ENCODE results near the gene PSMA6. TPM values are rescaled to one million over a fixed set of nuclear protein-coding genes. Genes with fewer than 3 reads are reported as not detected.

Gene PSMA6
- polyA plus RNA-seq, 1 experiment = 300 TPM

DNA sequence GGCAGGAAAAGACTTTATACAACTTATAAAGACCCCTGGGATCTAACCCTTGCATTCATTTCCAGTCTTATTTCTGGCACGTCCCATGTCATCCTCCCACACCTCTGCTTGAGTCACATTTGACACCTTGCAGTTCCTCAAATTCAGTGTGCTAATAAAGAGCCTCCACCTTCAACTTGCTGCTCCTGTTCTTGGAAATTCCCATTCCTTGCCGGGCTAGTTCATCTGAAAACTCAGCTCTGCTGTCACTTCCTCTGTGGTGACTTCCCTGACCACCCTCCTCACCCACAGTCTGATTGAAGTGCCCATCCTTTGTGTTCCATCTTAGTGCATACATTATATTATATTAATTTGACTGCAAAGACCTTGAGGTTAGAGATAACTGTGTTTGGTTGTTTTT, 37.4 kb upstream of the PSMA6 start:
- no peak overlapping the region for H3K4me3 ChIP-seq (ENCODE audit: low read depth, low read length)
- H3K27ac ChIP-seq (ENCODE audit: low read depth, low read length) = no peak overlapping the region
- no peaks in the 10 kb centered on the region for H3K9me3 ChIP-seq (ENCODE audit: control insufficient read depth, insufficient read depth, low read length)
- no peaks in the 10 kb centered on the region for H3K27me3 ChIP-seq (ENCODE audit: control insufficient read depth, insufficient read depth, low read length)
- POLR2A ChIA-PET = no interaction called here
- DNase-seq (ENCODE audit: low read depth, low spot score) = no peak
- CTCF ChIA-PET = interaction anchor here (1.2 kb wide), 1 partner anchor 25 kb away, joined by 4 read pairs; no protein-coding TSS in a partner anchor
- TF ChIP-seq, protein P1, sequence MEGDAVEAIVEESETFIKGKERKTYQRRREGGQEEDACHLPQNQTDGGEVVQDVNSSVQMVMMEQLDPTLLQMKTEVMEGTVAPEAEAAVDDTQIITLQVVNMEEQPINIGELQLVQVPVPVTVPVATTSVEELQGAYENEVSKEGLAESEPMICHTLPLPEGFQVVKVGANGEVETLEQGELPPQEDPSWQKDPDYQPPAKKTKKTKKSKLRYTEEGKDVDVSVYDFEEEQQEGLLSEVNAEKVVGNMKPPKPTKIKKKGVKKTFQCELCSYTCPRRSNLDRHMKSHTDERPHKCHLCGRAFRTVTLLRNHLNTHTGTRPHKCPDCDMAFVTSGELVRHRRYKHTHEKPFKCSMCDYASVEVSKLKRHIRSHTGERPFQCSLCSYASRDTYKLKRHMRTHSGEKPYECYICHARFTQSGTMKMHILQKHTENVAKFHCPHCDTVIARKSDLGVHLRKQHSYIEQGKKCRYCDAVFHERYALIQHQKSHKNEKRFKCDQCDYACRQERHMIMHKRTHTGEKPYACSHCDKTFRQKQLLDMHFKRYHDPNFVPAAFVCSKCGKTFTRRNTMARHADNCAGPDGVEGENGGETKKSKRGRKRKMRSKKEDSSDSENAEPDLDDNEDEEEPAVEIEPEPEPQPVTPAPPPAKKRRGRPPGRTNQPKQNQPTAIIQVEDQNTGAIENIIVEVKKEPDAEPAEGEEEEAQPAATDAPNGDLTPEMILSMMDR (IDR thresholded peaks at IDR 0.05; ENCODE audit: low read depth, low read length) = no peak

- ChIA-PET POLR2A (no interaction called here), CTCF (no interaction called here)
- Histone ChIP-seq H3K27me3 (ENCODE audit: control insufficient read depth, insufficient read depth, low read length) (no peaks in the 10 kb centered on the region), H3K4me3 (ENCODE audit: low read depth, low read length) (no peak overlapping the region), H3K27ac (ENCODE audit: low read depth, low read length) (no peak overlapping the region), H3K9me3 (ENCODE audit: control insufficient read depth, insufficient read depth, low read length) (no peaks in the 10 kb centered on the region)
- TF ChIP-seq, protein P1 (IDR thresholded peaks at IDR 0.05; ENCODE audit: low read depth, low read length) = no peak
- DNase-seq (ENCODE audit: low read depth, low spot score) = no peak
Observed at GRCh38 chr14:35255711-35256110, 36.5 kb upstream of the PSMA6 start.

DNA sequence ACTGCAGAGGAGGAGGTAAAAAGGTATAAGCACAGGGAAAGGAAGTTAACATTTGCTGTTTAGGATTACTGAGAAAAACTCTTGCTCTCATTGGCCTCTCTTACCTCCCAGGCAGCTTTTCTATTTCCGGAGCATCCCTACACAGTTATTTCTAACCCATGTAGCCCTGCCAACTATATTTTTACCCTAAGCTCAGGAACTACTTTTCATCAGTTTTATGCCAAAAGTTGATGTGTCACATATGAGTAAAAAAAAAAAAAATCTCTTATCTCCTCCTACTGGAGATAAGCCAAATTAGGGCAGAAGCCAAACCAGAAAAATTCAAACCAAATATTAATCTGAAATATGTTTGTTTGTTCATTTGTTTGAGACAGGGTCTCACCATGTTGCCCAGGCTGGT, 34.4 kb upstream of the PSMA6 start:
- CTCF ChIA-PET = interaction anchor here (1.1 kb wide), 1 partner anchor 43 kb away, joined by 4 read pairs; no protein-coding TSS in a partner anchor
- no peak overlapping the region for H3K27ac ChIP-seq (ENCODE audit: low read depth, low read length)
- no peak for DNase-seq (ENCODE audit: low read depth, low spot score)
- TF ChIP-seq, protein P1 (IDR thresholded peaks at IDR 0.05; ENCODE audit: low read depth, low read length) = no peak
- POLR2A ChIA-PET = no interaction called here
- H3K4me3 ChIP-seq (ENCODE audit: low read depth, low read length) = no peak overlapping the region
- H3K27me3 ChIP-seq (ENCODE audit: control insufficient read depth, insufficient read depth, low read length) = no peaks in the 10 kb centered on the region
- H3K9me3 ChIP-seq (ENCODE audit: control insufficient read depth, insufficient read depth, low read length) = no peaks in the 10 kb centered on the region

DNA sequence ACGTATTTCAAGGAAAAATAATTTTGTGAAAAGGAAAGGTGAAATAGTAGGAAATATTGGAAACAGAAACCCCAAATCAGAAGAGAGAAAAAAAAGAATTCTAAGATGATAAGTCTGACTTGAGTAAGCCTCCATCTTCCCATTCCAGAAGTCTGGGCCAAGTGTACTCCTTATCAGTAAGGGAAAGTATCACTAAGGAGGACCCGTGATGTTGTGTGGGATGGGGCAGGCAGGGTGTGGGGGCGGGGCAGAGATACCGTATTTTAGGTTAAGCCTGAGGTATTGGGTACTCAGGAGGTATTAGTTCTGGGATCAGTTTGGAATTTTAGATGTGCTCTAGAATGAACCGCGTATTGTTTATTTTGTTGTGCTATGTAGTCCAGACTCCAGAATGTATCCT, 33.8 kb upstream of the PSMA6 start:
- Histone ChIP-seq H3K9me3 (ENCODE audit: control insufficient read depth, insufficient read depth, low read length) (no peaks in the 10 kb centered on the region), H3K27me3 (ENCODE audit: control insufficient read depth, insufficient read depth, low read length) (no peaks in the 10 kb centered on the region), H3K27ac (ENCODE audit: low read depth, low read length) (no peak overlapping the region), H3K4me3 (ENCODE audit: low read depth, low read length) (no peak overlapping the region)
- no peak for DNase-seq (ENCODE audit: low read depth, low spot score)
- ChIA-PET POLR2A (no interaction called here), CTCF (interaction anchor here (1.1 kb wide), 1 partner anchor 43 kb away, joined by 4 read pairs; no protein-coding TSS in a partner anchor)
- TF ChIP-seq, protein P1 (IDR thresholded peaks at IDR 0.05; ENCODE audit: low read depth, low read length) = no peak

- ChIA-PET POLR2A (no interaction called here), CTCF (interaction anchor here (0.9 to 1.3 kb wide), 2 partner anchors 12 to 47 kb away, joined by 4 to 5 read pairs; no protein-coding TSS in a partner anchor)
- Histone ChIP-seq H3K27me3 (ENCODE audit: control insufficient read depth, insufficient read depth, low read length) (no peaks in the 10 kb centered on the region), H3K27ac (ENCODE audit: low read depth, low read length) (no peak overlapping the region), H3K9me3 (ENCODE audit: control insufficient read depth, insufficient read depth, low read length) (no peaks in the 10 kb centered on the region), H3K4me3 (ENCODE audit: low read depth, low read length) (no peak overlapping the region)
- no peak for DNase-seq (ENCODE audit: low read depth, low spot score)
- TF ChIP-seq, protein P1 (IDR thresholded peaks at IDR 0.05; ENCODE audit: low read depth, low read length) = no peak
Observed at GRCh38 chr14:35261774-35262173, 30.4 kb upstream of the PSMA6 start.

Data from AG04450 (cell line).